ENCODE results near the gene ACTRT2.

DNA sequence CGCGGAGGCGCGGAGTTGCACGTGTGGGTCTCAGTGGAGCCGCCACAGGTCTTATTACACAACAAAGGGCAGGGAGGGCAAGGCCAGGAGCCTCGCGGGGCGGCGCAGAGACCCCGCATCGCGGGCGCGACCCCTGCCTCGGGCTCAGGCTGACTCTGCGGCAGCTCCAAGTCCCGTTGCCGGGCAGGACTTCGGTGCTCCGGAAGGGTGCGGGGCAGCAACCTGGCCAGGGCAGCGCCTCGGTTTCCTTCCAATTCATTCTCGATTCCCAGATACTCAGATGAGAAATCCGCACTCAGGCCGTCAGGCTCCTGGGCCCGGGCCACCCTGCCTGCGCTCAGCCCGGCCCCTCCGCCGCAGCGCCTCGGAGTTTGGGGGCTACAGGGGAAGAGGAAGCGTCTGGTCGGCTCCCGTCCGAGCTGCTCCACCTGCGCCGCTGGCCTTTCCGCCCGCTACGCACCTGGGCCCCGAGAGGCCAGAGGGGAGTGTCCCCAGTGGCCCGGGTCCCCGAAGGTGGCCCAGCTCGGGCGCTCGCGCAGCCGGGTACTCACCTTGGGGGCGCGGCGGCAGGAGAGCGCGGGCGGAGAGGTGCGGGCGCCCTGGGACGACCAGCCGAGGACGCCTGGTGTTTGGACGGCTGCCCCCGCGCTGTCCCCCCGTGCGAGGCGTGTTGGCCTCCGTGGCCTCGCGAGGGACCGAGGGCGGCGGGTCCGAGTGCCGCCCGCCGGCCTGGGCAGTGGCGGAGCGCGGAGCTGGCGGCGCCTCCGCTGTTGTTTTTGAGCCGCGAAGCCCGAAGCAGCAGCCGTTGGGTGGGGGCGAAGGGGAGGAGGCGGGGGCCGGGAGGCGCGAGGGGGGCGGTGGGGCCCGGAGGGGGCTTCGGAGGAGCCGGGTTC, 46.6 kb downstream of the ACTRT2 start:
- no peak for TF ChIP-seq CTCF (conservative IDR thresholded peaks at IDR 0.05)
- TF ChIP-seq ZFX (IDR thresholded peaks at IDR 0.05): no peak

All from C4-2B (cell line).